HG02588 (cell line): ENCODE measurements around the gene EXD3.
"Not testable (repeated sequence)": the region's sequence is repeated elsewhere in the genome, so short reads cannot be mapped to it uniquely, and the experiment has no call there.

ENCODE experiments used
- ATAC-seq: cut with Tn5 transposase; IDR thresholded peaks from one replicate; pipeline ENCODE4 v1.9.1; 2021; ENCODE audit warnings: mild to moderate bottlenecking, moderate library complexity; ENCODE audit not compliant: unreplicated experiment

The EXD3 gene

GRCh38 chr9:137397675-137398423, 25.1 kb downstream of the EXD3 start:
- no peak for ATAC-seq

GRCh38 chr9:137396634-137397367, 26.2 kb downstream of the EXD3 start:
- ATAC-seq: no peak

- ATAC-seq: no peak
These were observed 26.7 kb downstream of the EXD3 start for GRCh38 chr9:137396227-137396626.

- no peak for ATAC-seq
These were observed 27.3 kb downstream of the EXD3 start for GRCh38 chr9:137395666-137396010.

GRCh38 chr9:137394866-137395665, 27.9 kb downstream of the EXD3 start:
- no peak for ATAC-seq

GRCh38 chr9:137393176-137394150, 29.5 kb downstream of the EXD3 start:
- no peak for ATAC-seq

GRCh38 chr9:137392232-137393007, 30.5 kb downstream of the EXD3 start:
- no peak for ATAC-seq

GRCh38 chr9:137391411-137391754, 31.6 kb downstream of the EXD3 start:
- ATAC-seq: no peak

- no peak for ATAC-seq
These were observed 32.2 kb downstream of the EXD3 start for GRCh38 chr9:137390553-137391410.

- no peak for ATAC-seq
These were observed 33.6 kb downstream of the EXD3 start for GRCh38 chr9:137389428-137389746.

- no peak for ATAC-seq
These were observed 34.2 kb downstream of the EXD3 start for GRCh38 chr9:137388589-137389427.

- ATAC-seq: no peak
These were observed 34.9 kb downstream of the EXD3 start for GRCh38 chr9:137387891-137388560.

GRCh38 chr9:137387114-137387890, 35.7 kb downstream of the EXD3 start:
- no peak for ATAC-seq

- not testable (repeated sequence) for ATAC-seq
These were observed 36.4 kb downstream of the EXD3 start for GRCh38 chr9:137386507-137387113.

- no peak for ATAC-seq
These were observed 37.8 kb downstream of the EXD3 start for GRCh38 chr9:137385061-137385655.
